HG02852 (cell line): ENCODE measurements around the gene COL6A3.
"Not testable (repeated sequence)": the region's sequence is repeated elsewhere in the genome, so short reads cannot be mapped to it uniquely, and the experiment has no call there.

Experiments used
- ATAC-seq: cut with Tn5 transposase; IDR thresholded peaks from one replicate; pipeline ENCODE4 v1.9.1; 2021; ENCODE audit warnings: mild to moderate bottlenecking, moderate library complexity; ENCODE audit not compliant: unreplicated experiment

Gene COL6A3

DNA sequence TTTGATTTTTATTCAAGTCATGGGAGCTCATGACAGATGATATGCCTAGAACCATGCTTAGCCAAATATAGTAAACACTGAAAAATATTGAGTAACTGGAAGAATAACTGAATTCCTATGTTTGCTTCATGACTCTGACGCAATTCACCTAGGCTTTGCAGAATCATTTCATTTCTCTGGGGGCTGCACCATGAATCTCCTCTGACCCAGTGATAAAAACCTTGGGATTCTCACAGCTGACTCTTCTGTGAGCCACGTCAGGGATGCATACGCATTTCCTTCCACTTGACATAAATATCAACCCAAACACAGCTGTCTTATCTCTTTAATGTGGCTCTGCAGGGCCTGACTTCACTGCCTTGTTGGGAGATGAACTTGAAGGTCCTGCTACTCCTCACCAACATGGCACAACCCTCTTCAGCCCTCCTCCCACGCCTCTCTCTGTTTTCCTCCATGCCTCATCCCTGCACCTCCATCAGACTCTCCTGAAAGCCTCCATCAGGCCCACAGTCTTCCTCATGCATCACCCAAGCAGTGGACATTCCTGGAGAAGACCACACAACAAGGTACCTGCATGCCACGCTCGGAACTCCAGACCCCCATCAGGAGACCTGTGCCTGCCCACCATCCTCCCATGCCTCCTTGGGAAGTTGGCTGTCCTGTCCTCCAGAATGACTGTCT is 29.8 kb downstream of the COL6A3 start:
- ATAC-seq: no peak

DNA sequence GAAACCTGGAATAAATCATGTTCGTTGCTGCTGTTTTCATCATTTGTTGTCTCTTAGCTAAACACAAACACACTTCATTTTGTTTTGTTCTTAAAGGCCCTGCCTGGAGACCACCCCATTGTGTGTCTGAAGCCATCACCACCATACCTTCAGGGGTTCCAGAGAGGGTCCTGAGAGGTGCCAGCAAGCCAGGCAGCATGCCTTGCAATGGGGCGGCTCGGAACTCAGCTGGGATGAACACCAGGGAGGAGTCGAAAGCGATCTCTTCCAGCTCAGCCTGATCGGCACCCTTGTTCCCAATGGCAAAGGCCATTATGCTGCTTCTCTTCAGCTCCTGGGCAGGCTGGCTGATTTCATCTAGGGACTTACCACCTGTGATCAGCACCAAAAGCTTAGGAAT is 33.2 kb downstream of the COL6A3 start:
- ATAC-seq: no peak

DNA sequence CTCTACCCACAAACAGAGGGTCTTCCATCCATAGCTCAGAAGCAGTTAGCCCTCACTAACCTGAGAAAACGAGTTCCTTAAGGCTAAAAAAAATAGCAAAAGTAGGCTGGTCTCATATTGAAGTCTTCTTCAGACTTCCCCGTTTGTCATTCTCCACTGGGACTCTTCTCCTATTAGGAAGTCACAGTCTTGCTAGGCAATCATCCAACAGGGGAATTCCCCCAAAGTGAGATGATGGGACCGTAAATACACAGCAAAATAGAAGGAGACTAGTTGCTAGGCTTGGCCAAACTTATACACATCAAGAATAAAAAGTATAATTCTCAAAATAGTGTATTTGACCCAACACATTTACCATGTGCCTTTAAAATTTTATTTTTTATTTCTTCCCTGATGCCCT is 34.3 kb downstream of the COL6A3 start:
- no peak for ATAC-seq

DNA sequence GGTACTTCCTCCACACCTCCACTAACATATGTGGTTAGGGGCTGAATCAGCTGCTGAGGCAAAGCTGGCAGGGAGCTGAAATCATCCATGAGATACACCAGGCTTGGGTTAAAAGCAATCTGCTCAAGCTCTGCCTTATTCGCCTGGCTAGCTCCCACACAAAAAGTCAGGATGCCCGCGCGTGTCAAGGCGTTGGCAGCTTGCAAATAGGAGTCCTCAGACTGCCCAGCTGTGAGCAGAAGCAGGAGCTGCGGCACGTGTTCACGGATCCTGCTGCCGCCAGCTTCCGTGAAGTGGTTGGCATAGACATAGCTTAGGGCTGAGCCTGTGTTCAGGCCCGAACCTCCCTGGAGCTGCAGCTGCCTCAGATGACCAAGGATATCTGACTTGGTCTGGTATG is 35.3 kb downstream of the COL6A3 start:
- no peak for ATAC-seq

DNA sequence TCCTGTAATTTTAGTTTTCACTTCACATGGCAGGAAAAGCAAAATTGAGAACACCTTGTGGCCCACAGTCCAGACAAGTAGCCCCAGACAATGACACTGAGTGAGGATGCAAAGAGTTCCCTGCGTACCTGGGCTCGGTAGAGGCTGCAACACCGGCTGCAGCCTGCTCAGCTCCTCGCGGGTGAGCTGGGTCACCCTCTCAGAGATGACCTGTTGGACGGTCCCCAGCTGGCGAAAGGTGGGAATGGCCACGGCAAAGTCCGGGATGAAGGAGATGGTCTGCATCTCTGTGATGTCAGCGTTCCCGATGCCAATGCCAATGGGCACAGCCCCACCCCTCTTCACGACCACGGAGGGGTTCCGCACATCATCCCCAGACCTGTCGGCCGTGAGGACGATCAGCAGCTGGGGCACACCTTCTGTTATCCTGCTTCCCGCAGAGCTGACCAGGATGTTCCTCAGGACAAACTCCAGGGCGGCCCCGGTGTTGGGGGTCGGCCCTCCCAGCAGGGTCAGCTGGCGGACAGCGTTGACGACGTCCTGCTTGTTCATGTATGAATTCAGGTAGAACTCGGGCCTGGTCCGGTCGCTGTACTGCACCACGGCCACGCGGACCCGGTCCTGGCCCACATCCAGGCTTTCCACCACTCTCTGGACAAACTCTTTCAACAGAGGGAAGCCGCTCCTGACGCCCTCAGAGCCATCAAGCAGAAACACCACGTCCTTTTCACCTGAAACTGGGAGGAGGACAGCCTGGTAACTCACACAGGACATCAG is 39.5 kb downstream of the COL6A3 start:
- ATAC-seq: no peak

DNA sequence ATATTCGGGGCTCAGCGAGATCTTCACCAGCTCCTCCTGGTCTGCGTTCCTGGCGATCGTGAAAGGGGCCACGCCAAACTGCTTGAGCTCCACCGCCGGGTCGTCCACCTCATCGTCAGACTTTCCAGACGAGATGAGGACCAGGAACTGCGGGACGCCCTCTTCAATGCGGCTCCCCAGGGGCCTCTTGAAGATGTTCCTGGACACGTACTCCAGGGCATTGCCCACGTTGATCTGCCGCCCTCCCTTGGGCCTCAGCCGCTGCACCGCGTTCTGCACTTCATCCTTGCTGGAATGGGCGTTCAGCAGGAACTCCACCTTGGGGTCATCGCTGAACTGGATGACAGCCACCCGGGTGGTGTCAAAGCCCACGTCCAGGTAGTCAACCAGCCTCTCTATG is 42.1 kb downstream of the COL6A3 start:
- no peak for ATAC-seq

DNA sequence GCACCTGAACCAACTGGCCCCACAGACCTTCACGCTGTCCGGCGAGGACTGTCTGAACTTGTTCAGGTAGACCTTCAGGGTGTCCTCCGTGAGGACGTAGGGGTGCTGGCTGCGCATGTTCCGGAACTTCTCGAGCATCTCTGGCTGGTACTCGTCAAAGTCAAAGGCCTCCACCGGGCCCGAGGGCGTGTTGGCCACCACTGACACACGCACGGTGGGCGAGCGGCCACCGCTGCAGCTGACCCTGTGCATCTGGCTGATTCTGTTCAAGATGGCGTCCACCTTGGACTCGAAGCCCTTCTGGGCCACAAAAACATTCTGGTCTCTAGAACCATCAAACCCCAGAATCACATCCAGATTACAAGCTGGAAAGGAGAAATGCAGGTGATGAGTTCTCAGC is 48.3 kb downstream of the COL6A3 start:
- ATAC-seq: no peak

DNA sequence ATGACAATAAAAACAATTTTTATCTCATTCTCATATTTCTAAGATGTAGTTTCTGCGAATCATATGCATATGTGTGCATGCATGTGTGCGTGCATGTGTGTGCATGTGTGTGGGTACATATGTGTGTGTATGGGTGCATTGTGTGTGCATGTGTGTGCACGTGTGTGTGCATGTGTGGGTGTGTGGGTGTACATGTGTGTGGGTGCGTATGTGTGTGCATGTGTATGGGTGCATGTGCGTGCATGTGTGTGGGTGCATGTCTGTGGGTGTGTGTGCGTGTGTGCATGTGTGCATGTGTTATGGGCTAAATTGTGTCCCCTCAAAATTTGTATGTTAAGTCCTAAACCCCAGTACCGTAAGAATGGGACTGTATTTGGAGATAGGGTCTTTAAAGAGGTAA is 49.3 kb downstream of the COL6A3 start:
- no peak for ATAC-seq

DNA sequence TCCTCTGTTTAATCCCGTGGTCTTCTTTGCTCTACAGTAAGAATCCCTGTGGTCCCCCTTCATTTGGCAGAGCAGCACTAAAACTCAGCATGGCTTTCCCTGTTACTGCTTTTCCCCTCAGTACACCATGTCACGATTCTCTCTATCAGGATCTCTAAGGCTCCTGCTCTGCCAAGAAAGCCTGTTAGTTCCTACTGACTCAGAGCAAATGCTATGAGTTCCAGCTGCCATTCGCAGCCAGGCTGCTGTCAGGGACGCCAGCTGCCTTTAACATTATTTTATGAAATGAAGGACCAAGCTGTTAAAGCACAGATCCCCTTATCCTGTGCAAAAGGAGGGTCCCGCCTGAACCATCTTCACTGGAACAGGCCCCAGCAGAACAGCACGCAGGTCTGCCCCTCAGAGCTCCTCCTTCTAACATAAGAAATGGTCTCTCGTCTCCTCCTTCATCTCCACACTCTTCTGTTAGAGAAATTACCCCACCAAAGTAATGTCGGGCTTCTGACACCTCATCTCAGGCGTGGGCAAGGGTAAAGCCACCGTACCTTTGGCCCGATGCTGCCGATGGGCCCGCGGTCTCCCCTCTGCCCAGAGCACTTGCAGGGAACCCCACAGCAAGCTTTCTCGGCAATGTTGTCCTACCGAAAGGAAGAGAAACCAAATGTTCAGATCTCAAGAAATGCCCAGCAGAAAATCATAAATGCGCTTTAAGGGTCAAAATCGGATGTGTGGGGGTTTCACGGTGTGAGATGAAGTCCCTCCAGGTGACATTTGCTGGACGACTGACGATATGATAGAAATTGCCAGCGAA is 52.6 kb downstream of the COL6A3 start:
- no peak for ATAC-seq

DNA sequence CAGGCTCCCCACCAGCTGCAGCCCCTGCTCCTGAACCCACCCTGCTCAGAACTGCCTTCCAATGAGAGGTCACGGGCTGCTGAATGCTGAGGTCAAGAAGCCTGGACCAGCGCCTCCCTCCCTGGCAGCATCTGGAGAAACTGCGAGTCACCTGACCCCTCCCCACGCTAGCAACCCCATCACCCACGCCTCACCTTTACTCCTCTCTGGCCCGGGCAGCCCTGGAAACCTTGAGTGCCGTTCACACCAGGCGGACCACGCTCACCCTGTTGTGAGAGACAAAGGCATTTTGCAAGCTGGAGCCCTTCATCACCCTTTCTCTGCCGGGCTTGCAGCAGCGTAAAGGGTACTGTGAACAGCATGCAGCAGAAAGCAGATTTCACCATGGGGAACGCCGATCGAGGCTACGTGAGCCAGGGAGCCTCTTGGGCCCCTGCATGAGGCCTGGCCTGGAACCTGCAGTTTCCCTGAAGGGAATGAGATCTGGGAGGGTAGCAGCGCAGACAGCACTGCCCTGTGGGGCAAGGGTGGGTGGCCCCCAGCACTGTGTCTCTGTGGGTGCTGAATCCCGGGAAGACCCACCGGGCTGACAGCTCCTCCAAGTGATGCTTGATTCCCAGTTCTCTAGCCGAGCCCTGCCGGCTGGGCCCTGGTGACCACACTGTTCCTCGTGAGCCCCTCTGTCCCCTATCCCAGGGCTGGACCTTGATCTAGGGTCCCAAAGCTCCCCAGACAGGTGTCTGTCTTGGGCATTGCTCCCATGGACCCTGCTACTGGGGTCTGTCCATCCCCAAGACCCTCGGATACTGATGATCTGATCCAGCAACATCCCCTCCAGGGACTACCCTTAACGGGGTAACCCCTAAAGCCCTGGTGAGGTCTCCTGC is 53.8 kb downstream of the COL6A3 start:
- ATAC-seq: no peak

DNA sequence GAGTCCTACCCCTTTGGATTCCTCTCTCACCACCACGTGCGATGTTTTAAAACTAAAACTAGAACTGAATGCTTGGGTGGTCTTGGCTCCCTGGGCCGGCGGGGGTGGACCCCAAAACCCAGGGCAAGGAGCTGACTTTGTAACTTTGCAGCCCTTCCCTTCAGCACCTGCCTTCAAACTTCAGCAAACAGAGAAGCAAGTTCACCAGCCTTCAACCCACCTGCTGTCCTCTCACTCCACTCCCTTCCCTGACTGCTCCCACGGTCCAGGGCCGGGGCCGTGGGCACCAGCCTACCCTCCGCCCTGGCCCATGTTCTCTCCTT is 54.5 kb downstream of the COL6A3 start:
- ATAC-seq: no peak

DNA sequence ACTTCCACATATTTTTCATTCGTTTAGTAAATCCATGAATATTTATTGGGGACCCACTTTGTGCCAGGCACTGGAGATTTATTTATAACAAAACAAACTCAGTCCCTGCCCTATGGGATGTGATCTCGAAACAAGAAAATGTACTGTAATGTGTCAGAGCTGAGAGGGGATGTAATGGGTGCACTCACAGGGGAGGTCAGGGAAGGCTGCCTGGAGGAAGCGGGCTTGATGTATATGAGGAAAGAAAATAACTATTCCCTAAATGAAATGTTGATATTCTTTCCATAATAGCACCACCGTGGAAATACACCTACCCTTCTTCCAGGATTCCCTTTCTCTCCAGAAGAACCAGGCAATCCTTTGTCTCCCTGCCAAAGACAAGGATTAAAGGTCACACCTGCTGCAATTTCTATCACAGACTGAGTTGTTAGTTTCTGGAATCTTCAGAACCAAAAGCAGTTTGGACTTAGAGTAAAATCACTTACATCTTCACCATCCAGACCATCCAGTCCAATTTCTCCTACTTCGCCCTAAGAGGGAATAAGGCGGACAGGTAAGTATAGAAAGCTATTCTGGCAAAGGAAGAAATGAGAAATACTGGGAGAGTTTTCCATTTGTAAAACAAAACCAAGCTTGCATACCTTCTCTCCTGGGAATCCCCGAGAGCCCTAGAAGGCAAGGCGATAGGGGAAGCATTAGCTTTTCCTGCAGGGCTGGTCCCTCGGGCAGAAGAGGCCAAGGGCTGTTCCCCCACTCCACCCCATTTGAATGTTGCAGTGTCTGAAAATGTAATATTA is 55.0 kb downstream of the COL6A3 start:
- ATAC-seq: no peak

DNA sequence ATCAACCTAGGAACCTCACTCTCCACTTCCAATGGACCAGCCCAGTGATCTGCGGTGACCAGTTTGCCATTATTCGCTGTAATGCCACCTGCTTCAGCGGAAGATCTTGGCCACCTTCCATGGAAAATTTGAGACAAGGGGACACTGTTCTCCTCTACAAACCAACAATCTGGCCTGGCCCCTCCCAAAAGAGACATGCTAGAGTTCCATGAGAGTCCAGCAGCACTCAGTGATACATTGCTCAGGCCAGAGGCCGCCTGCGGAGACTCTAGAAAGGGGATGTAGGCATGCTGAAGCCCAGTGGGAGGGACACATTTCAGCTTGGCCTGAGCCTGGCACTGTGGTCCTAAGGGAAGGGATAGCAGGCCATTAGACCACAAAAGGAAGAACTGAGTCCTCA is 58.3 kb downstream of the COL6A3 start:
- no peak for ATAC-seq

DNA sequence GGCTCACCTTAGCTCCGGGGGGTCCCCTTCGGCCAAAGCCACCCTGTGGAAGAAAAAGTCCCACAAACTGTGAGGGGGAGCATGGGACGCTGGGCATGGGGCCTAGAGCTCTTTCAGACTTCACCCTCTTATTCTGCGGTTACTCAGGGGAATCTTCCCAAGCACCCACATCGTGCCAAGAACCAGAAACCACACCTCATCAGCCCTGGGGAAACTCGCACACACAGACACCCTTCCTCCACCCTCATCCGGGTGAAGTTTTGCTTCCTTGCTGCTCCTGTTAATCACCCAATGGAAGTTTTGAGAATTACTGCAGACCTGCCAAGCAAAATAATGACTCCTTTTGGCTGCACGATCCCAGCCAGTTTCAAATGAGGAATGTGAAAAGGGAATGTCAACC is 59.1 kb downstream of the COL6A3 start:
- no peak for ATAC-seq

DNA sequence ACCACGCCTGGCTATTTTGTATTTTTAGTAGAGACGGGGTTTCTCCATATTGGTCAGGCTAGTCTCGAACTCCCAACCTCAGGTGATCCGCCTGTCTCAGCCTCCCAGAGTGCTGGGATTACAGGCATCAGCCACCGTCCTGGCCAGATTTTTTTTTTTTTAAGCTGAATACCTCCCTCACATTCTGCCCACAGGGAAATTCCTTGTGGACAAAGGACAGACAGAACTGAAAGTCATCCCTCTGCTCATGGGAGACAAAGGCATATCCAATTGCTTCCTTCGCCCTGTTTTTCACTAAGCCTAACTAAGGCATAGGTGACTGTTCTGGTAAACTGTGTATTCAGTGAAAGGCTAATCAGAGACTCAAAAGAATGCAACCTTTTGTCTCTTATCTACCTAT is 59.8 kb downstream of the COL6A3 start:
- not testable (repeated sequence) for ATAC-seq

DNA sequence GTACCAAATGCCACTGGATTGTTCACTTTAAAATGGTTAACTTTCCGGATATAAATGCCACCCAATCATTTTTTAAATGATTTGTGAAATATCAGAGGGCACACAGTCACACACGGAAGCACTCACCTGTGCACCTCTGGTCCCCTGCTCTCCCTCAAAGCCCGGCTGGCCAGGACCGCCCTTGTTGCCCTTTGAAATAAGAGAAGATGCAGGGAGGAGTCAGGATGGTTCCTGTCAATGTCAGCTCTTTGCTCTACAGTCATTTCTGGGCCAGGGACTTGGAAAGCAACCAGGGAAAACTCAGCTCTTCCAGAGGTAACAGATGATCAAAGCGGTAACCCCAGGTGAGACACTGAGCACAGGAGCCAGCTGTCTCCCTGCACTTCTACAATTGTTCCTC is 60.7 kb downstream of the COL6A3 start:
- no peak for ATAC-seq

DNA sequence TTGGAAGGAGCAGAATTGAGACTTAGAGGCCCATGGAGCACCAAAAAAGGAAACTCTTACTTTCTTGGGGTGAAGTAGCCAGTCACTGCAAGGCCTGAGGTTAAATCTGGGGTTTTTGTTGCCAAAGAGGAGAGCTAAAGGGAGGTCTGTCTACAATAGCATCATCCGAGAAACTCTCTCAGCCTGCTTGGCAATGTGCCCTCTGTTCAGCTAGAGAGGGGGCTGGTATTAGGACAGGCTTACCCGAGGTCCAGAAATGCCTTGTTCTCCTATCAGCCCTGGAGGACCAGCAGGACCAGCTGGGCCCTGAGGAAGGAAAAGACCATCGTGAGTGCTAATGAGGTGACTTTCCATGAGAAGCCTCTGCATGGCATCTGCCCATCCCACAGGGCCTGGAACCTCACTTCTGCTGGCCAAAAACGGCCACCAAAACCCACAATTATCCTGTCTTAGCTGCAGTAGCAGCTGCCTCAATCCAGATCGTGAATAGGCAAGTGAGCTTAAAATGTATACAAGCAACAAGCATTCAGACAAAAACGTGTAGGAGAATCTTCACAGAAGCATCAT is 61.6 kb downstream of the COL6A3 start:
- ATAC-seq: no peak

DNA sequence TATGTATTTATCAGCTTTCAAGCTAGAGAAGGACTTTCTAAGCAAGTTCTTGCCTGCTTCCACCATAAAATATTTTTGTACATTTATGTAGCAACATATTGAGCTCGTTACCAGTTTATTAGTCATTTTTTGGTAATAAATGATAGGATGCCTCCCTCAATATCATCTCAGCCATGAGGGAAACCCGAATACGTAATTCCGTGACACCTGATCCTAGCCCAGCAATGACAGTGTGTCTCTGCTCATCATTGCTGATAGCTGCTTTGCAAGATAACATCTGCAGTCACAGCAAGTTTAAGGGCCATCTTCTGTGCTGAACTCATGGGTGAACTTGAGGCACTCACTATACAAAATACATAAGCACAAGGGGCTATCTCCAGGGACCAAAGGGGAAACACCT is 62.2 kb downstream of the COL6A3 start:
- no peak for ATAC-seq

DNA sequence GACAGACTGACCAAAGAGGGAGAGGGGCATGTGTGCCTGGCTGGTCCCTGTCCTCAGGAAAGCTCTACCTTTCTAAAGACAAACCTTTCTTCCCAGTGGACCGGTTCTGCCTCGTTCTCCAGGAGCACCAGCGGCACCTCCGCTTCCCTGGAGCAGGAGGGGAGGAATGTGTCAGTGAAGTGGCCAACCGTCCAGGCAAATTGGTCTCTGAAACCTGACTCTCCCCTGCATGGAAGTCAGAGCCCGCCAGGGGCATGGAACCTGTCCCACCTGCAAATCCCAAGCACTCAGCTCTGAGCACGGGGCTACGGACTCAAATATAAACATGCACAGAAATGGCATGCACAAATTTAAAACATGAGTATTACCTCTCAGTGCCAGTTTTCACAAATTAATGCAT is 62.9 kb downstream of the COL6A3 start:
- no peak for ATAC-seq

DNA sequence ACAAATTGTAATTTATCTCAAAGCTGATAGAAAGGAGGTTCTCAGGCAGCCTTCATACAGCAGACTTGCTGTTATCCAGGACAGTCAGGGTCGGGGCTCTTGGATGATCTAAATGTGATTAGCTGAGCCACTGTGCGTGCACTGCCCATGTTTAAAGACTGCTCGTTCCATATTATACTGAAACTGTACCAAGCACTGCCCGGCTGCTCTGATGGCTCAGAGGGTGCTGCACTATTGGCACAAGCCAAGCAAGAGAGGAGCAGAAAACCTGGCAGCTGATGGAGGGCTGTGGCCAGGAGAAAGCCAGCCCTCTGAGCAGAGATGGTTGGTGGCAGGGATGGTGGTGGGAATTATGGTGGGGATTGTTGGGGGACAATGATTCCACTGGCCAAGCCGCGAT is 63.4 kb downstream of the COL6A3 start:
- no peak for ATAC-seq
